ENCODE measurements around the gene NFATC1. TPM values are rescaled to one million over a fixed set of nuclear protein-coding genes. Genes with fewer than 3 reads are reported as not detected.

Gene NFATC1
- total and polyA plus RNA-seq, 4 donors: 4.6 to 8.0 (median 6.8) TPM

DNA sequence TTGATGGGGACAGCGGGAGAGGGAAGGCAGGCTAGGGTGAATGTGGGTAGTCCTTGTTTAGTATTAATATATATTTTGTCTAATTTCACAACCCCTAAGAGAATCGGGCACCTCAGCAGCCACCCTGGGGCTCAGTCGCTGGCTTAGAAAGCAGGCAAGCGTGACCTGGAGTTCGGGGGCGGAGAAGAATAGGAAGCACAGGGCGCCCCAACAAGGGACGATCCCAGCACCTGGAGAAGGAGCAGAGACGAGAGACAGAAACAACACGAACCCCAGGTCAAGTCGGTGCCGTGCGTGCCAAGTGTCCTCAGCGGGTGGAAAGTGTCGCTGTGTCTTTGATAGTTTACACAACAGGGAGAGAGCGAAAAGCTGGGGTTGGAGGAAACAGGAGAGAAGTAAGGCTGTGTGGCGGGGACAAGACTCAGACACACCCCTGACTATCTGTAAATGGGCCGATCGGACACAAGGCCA lies 95.4 kb downstream of the NFATC1 start:
- no peak for DNase-seq (ENCODE audit: low read depth in 4 of 6, low spot score in 6 of 6)
- WGBS (ENCODE audit: insufficient coverage): 93% methylated on average over 18 of the region's 19 CpGs
- Histone ChIP-seq H3K9me3 (ENCODE audit: control insufficient read depth, insufficient read depth, low read length) (no peaks in the 10 kb centered on the region), H3K27ac (ENCODE audit: low read depth, low read length) (no peak overlapping the region), H3K27me3 (ENCODE audit: control insufficient read depth, insufficient read depth, low read length) (no peaks in the 10 kb centered on the region), H3K4me1 (ENCODE audit: control insufficient read depth, insufficient read depth, low read length) (peaks cover 13% of the 10 kb centered on the region), H3K4me3 (ENCODE audit: low read depth, low read length) (no peak overlapping the region), H3K36me3 (ENCODE audit: control insufficient read depth, insufficient read depth, low read length) (peaks cover 68% of the 10 kb centered on the region)

DNA sequence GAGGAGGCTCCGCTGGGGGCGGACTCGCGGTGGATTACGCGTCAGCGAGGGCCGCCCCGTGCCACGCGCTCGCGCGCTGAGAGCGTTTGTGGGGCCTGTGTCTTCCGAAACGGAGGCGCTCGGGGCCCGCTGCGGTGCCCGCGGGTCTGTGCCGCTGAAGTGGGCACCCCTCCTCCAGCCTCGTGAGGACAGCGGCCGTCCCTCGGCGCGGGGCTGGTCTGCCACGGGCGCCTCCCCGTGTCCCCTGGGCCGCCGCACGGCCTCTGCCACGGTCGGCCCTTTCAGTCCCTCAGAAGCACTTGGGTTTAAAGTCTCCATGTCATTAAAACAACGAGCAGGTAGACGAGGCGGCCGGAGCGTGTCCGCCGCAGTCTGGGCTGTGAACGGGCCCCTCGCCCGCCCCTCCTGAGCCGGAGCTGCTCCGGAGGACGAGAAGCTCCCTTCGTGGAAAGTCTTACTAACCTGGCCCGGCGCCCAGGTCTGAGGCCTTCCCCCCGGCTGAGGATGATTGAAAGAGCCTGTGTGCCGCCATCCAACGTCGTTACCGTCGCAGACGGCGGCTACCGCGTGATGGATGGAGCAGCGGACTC lies 97.6 kb downstream of the NFATC1 start:
- Histone ChIP-seq H3K27ac (ENCODE audit: low read depth, low read length) (no peak overlapping the region), H3K27me3 (ENCODE audit: control insufficient read depth, insufficient read depth, low read length) (no peaks in the 10 kb centered on the region), H3K4me1 (ENCODE audit: control insufficient read depth, insufficient read depth, low read length) (peaks cover 24% of the 10 kb centered on the region), H3K36me3 (ENCODE audit: control insufficient read depth, insufficient read depth, low read length) (peaks cover 58% of the 10 kb centered on the region), H3K4me3 (ENCODE audit: low read depth, low read length) (no peak overlapping the region), H3K9me3 (ENCODE audit: control insufficient read depth, insufficient read depth, low read length) (peaks cover 2% of the 10 kb centered on the region)
- no peak for DNase-seq (ENCODE audit: low read depth in 4 of 6, low spot score in 6 of 6)
- 95% methylated on average over 65 of the region's 65 CpGs for WGBS (ENCODE audit: insufficient coverage)

DNA sequence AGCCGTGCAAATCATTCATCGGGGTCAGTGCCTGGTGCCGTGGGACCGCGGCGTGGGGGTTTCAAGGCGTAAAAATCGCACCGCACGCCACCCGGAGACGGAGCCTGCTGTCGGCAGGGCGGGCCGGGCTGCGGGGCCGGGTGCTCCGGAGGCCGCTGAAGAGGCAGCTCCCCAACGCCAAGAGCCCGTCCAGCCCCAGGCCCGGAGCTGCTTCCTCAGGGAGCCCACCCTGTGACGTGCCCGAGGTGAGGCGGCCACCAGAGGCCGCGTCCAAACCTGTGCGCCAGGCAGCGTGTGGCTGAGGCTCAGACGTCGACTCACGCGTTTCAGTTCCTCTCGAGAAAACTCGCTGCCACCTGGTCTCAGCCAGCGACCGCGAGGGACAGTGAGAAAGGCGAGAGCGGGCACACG lies 98.1 kb downstream of the NFATC1 start:
- no peak overlapping the region for H3K27ac ChIP-seq (ENCODE audit: low read depth, low read length)
- H3K36me3 ChIP-seq (ENCODE audit: control insufficient read depth, insufficient read depth, low read length): peaks cover 53% of the 10 kb centered on the region
- H3K4me1 ChIP-seq (ENCODE audit: control insufficient read depth, insufficient read depth, low read length): peaks cover 24% of the 10 kb centered on the region
- no peaks in the 10 kb centered on the region for H3K27me3 ChIP-seq (ENCODE audit: control insufficient read depth, insufficient read depth, low read length)
- 98% methylated on average over 41 of the region's 41 CpGs for WGBS (ENCODE audit: insufficient coverage)
- no peak for DNase-seq (ENCODE audit: low read depth in 4 of 6, low spot score in 6 of 6)
- peaks cover 7% of the 10 kb centered on the region for H3K9me3 ChIP-seq (ENCODE audit: control insufficient read depth, insufficient read depth, low read length)
- H3K4me3 ChIP-seq (ENCODE audit: low read depth, low read length): no peak overlapping the region

- Histone ChIP-seq H3K27ac (ENCODE audit: low read depth, low read length) (no peak overlapping the region), H3K9me3 (ENCODE audit: control insufficient read depth, insufficient read depth, low read length) (peaks cover 9% of the 10 kb centered on the region), H3K27me3 (ENCODE audit: control insufficient read depth, insufficient read depth, low read length) (no peaks in the 10 kb centered on the region), H3K36me3 (ENCODE audit: control insufficient read depth, insufficient read depth, low read length) (peaks cover 43% of the 10 kb centered on the region), H3K4me1 (ENCODE audit: control insufficient read depth, insufficient read depth, low read length) (peaks cover 24% of the 10 kb centered on the region), H3K4me3 (ENCODE audit: low read depth, low read length) (no peak overlapping the region)
- DNase-seq (ENCODE audit: low read depth in 4 of 6, low spot score in 6 of 6): no peak
- WGBS (ENCODE audit: insufficient coverage): 98% methylated on average over 16 of the region's 16 CpGs
Observed at GRCh38 chr18:79494936-79495335, 99.2 kb downstream of the NFATC1 start.

- H3K36me3 ChIP-seq (ENCODE audit: control insufficient read depth, insufficient read depth, low read length): peaks cover 39% of the 10 kb centered on the region
- H3K9me3 ChIP-seq (ENCODE audit: control insufficient read depth, insufficient read depth, low read length): peaks cover 10% of the 10 kb centered on the region
- no peak overlapping the region for H3K27ac ChIP-seq (ENCODE audit: low read depth, low read length)
- 98% methylated on average over 32 of the region's 37 CpGs for WGBS (ENCODE audit: insufficient coverage)
- H3K4me1 ChIP-seq (ENCODE audit: control insufficient read depth, insufficient read depth, low read length): peaks cover 24% of the 10 kb centered on the region
- no peak for DNase-seq (ENCODE audit: low read depth in 4 of 6, low spot score in 6 of 6)
- no peaks in the 10 kb centered on the region for H3K27me3 ChIP-seq (ENCODE audit: control insufficient read depth, insufficient read depth, low read length)
- H3K4me3 ChIP-seq (ENCODE audit: low read depth, low read length): no peak overlapping the region
Observed at GRCh38 chr18:79495591-79496071, 99.9 kb downstream of the NFATC1 start.

GRCh38 chr18:79496237-79496977 lies 100.7 kb downstream of the NFATC1 start:
- Histone ChIP-seq H3K9me3 (ENCODE audit: control insufficient read depth, insufficient read depth, low read length) (peaks cover 10% of the 10 kb centered on the region), H3K36me3 (ENCODE audit: control insufficient read depth, insufficient read depth, low read length) (peaks cover 34% of the 10 kb centered on the region), H3K27me3 (ENCODE audit: control insufficient read depth, insufficient read depth, low read length) (no peaks in the 10 kb centered on the region), H3K4me1 (ENCODE audit: control insufficient read depth, insufficient read depth, low read length) (peaks cover 23% of the 10 kb centered on the region), H3K4me3 (ENCODE audit: low read depth, low read length) (no peak overlapping the region), H3K27ac (ENCODE audit: low read depth, low read length) (peak overlapping the region; percentile 78)
- WGBS (ENCODE audit: insufficient coverage): 77% methylated on average over 29 of the region's 32 CpGs
- peak in 1 of 6 donors; percentile 27 for DNase-seq (ENCODE audit: low read depth in 4 of 6, low spot score in 6 of 6)

- no peaks in the 10 kb centered on the region for H3K27me3 ChIP-seq (ENCODE audit: control insufficient read depth, insufficient read depth, low read length)
- peak in 4 of 6 donors; percentile 59 to 96 (median 79) for DNase-seq (ENCODE audit: low read depth in 4 of 6, low spot score in 6 of 6)
- H3K4me1 ChIP-seq (ENCODE audit: control insufficient read depth, insufficient read depth, low read length): peaks cover 16% of the 10 kb centered on the region
- H3K4me3 ChIP-seq (ENCODE audit: low read depth, low read length): no peak overlapping the region
- 47% methylated on average over 16 of the region's 22 CpGs for WGBS (ENCODE audit: insufficient coverage)
- peaks cover 10% of the 10 kb centered on the region for H3K9me3 ChIP-seq (ENCODE audit: control insufficient read depth, insufficient read depth, low read length)
- peaks cover 27% of the 10 kb centered on the region for H3K36me3 ChIP-seq (ENCODE audit: control insufficient read depth, insufficient read depth, low read length)
- peak overlapping the region; percentile 78 for H3K27ac ChIP-seq (ENCODE audit: low read depth, low read length)
Observed at GRCh38 chr18:79496978-79497637, 101.4 kb downstream of the NFATC1 start.

- Histone ChIP-seq H3K27me3 (ENCODE audit: control insufficient read depth, insufficient read depth, low read length) (no peaks in the 10 kb centered on the region), H3K4me1 (ENCODE audit: control insufficient read depth, insufficient read depth, low read length) (peaks cover 14% of the 10 kb centered on the region), H3K27ac (ENCODE audit: low read depth, low read length) (peak overlapping the region; percentile 25), H3K4me3 (ENCODE audit: low read depth, low read length) (no peak overlapping the region), H3K9me3 (ENCODE audit: control insufficient read depth, insufficient read depth, low read length) (peaks cover 10% of the 10 kb centered on the region), H3K36me3 (ENCODE audit: control insufficient read depth, insufficient read depth, low read length) (peaks cover 27% of the 10 kb centered on the region)
- no peak for DNase-seq (ENCODE audit: low read depth in 4 of 6, low spot score in 6 of 6)
- 84% methylated on average over 2 of the region's 4 CpGs for WGBS (ENCODE audit: insufficient coverage)
Observed at GRCh38 chr18:79497638-79498081, 101.9 kb downstream of the NFATC1 start.

- H3K36me3 ChIP-seq (ENCODE audit: control insufficient read depth, insufficient read depth, low read length): peaks cover 20% of the 10 kb centered on the region
- H3K4me3 ChIP-seq (ENCODE audit: low read depth, low read length): no peak overlapping the region
- no peaks in the 10 kb centered on the region for H3K27me3 ChIP-seq (ENCODE audit: control insufficient read depth, insufficient read depth, low read length)
- no peak for DNase-seq (ENCODE audit: low read depth in 4 of 6, low spot score in 6 of 6)
- no peak overlapping the region for H3K27ac ChIP-seq (ENCODE audit: low read depth, low read length)
- H3K4me1 ChIP-seq (ENCODE audit: control insufficient read depth, insufficient read depth, low read length): peaks cover 14% of the 10 kb centered on the region
- WGBS (ENCODE audit: insufficient coverage): 93% methylated on average over 2 of the region's 6 CpGs
- peaks cover 10% of the 10 kb centered on the region for H3K9me3 ChIP-seq (ENCODE audit: control insufficient read depth, insufficient read depth, low read length)
Observed at GRCh38 chr18:79498662-79499061, 102.9 kb downstream of the NFATC1 start.

Data from spinal cord (tissue), 10 donors.